ENCODE data around the gene UBE3D.
"Not testable (repeated sequence)": the region's sequence is repeated elsewhere in the genome, so short reads cannot be mapped to it uniquely, and the experiment has no call there.

Gene UBE3D

DNA sequence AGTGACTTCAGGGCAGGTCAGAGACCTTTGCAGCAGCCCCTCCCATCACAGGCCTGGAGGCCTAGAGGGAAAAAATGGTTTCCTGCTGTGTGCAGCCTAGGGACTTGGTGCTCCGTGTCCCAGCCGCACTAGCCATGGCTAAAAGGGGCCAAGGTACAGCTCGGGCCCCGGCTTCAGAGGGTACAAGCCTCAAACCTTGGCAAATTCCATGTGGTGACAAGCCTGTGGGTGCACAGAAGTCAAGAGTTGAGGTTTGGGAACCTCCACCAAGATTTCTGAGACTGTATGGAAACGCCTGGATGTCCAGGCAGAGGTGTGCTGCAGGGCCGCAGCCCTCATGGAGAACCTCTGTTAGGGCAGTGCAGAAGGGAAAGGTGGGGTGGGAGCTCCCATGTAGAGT is 34.0 kb downstream of the UBE3D start:
- no peak for DNase-seq (ENCODE audit: low read depth)
- TF ChIP-seq POLR2A (IDR thresholded peaks at IDR 0.05; ENCODE audit: extremely low read depth, insufficient read length), result no peak
- TF ChIP-seq, protein P1, sequence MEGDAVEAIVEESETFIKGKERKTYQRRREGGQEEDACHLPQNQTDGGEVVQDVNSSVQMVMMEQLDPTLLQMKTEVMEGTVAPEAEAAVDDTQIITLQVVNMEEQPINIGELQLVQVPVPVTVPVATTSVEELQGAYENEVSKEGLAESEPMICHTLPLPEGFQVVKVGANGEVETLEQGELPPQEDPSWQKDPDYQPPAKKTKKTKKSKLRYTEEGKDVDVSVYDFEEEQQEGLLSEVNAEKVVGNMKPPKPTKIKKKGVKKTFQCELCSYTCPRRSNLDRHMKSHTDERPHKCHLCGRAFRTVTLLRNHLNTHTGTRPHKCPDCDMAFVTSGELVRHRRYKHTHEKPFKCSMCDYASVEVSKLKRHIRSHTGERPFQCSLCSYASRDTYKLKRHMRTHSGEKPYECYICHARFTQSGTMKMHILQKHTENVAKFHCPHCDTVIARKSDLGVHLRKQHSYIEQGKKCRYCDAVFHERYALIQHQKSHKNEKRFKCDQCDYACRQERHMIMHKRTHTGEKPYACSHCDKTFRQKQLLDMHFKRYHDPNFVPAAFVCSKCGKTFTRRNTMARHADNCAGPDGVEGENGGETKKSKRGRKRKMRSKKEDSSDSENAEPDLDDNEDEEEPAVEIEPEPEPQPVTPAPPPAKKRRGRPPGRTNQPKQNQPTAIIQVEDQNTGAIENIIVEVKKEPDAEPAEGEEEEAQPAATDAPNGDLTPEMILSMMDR (IDR thresholded peaks at IDR 0.05; ENCODE audit: low read depth, low read length), result no peak
- no peak overlapping the region for H3K4me3 ChIP-seq (ENCODE audit: low read depth, low read length)

DNA sequence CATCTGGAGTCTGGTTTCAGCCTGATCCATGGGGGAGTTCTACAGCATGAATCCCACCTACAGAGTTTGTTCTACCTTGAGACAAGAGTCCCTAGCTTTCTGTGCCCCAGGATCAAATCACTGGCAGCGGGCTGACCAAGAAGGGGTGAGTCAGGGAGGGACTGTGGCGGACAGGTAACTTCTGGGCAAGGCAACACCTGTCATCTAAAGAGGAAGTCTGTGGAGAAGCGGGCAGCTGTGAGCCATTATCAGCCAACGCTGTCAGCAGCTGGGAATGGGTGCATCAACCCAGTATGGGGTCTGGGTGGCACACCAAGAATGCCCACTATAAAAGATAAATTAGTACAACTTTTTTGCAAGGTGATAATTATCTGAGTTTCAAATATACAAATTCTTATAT is 45.9 kb downstream of the UBE3D start:
- DNase-seq (ENCODE audit: low read depth), result no peak
- no peak overlapping the region for H3K4me3 ChIP-seq (ENCODE audit: low read depth, low read length)
- TF ChIP-seq POLR2A (IDR thresholded peaks at IDR 0.05; ENCODE audit: extremely low read depth, insufficient read length), result no peak
- no peak for TF ChIP-seq MYC (IDR thresholded peaks at IDR 0.05; ENCODE audit: low read depth, low read length)

DNA sequence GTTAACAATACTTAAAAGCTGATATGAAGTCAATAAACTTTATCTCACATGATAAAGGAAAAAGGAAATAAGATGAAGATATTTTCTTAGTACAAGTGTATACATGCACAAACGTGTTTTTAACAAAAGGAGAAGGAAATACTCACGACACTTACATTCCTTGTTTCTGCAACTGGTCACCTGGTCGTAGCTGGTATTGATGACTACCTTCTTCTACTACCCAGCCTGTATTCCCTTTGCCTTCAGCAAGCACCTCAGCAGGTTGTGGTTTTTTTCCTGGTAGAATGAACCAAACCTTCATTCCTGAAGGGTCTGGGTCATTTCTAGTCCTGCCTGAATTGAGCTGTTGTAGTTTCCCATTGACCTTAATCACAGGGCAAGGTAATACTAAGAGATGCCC is 54.5 kb downstream of the UBE3D start:
- not testable (repeated sequence) for DNase-seq (ENCODE audit: low read depth); H3K4me3 ChIP-seq (ENCODE audit: low read depth, low read length)

DNA sequence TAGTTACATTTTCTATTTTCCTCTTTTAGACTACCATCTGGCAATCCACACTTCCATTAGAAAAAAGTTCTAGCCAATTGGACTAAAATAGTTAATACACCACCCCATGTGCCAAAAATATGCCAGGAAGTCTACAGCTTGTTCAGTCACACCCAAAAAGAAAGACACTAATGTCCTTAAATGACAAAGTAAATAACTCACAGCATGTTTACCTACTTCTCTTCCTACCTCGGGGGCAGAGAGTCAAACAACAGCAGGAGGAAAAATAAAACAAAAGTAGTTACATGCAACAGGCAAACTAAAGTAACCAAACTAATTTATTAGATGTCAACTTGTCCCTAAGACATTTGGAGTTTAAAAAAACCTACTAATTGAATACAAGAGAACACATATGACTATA is 57.0 kb downstream of the UBE3D start:
- no peak for DNase-seq (ENCODE audit: low read depth)
- no peak overlapping the region for H3K4me3 ChIP-seq (ENCODE audit: low read depth, low read length)
- TF ChIP-seq, protein P1 (IDR thresholded peaks at IDR 0.05; ENCODE audit: low read depth, low read length), result no peak
- TF ChIP-seq MYC (IDR thresholded peaks at IDR 0.05; ENCODE audit: low read depth, low read length) (no peak), POLR2A (IDR thresholded peaks at IDR 0.05; ENCODE audit: extremely low read depth, insufficient read length) (no peak)
- TF ChIP-seq, protein P2, sequence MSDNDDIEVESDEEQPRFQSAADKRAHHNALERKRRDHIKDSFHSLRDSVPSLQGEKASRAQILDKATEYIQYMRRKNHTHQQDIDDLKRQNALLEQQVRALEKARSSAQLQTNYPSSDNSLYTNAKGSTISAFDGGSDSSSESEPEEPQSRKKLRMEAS (IDR thresholded peaks at IDR 0.05; ENCODE audit: low read depth, low read length), result no peak

DNA sequence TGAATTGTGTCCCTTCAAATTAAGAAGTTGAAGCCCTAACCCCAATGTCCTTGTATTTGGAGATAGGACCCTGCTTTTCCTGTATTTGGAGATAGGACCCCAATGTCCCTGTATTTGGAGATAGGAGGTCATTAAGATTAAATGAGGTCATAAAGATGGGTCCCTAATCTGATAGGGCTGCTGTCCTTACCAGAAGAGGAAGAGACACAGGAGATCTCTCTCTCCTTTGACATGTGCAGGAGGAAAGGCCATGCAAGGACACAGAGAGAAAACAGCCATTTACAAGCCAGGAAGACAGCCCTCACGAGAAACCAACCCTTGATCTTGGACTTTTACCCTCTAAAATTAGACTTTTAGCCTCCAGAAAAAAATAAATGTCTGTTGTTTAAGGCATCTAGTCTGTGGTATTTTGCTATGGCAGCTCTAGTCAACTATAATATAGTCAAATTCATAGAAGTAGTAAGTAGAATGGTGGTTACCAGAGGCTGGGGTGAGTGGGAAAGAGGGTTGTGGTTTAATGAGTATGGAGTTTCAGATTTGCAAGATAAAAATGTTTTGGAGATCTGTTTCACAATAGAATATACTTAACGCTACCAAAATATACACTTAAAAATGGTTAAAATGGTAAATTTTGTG is 59.3 kb downstream of the UBE3D start:
- TF ChIP-seq, protein P1 (IDR thresholded peaks at IDR 0.05; ENCODE audit: low read depth, low read length), result no peak
- TF ChIP-seq POLR2A (IDR thresholded peaks at IDR 0.05; ENCODE audit: extremely low read depth, insufficient read length) (no peak), MYC (IDR thresholded peaks at IDR 0.05; ENCODE audit: low read depth, low read length) (no peak)
- TF ChIP-seq, protein P2 (IDR thresholded peaks at IDR 0.05; ENCODE audit: low read depth, low read length), result no peak
- no peak overlapping the region for H3K4me3 ChIP-seq (ENCODE audit: low read depth, low read length)
- peak; percentile 3 for DNase-seq (ENCODE audit: low read depth)

DNA sequence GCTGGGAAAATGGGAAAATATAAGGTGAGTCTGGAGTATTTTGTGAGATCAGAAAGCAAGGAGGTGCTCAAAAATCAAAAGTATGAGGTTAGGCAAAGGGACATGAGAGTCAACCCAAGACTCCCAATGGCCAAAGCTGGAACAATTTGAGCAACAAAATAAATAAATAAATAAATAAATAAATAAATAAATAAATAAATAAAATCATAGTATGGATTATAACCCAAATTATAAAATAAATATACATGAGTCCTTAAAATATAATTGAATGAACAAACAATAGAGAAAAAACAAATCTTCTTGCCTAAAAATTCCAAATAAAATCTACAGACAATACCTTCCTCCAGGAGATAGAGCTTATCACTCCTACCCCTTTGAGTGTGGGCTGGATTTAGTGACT is 69.5 kb downstream of the UBE3D start:
- TF ChIP-seq, protein P2 (IDR thresholded peaks at IDR 0.05; ENCODE audit: low read depth, low read length), result no peak
- TF ChIP-seq MYC (IDR thresholded peaks at IDR 0.05; ENCODE audit: low read depth, low read length) (no peak), POLR2A (IDR thresholded peaks at IDR 0.05; ENCODE audit: extremely low read depth, insufficient read length) (no peak)
- TF ChIP-seq, protein P1 (IDR thresholded peaks at IDR 0.05; ENCODE audit: low read depth, low read length), result no peak
- no peak for DNase-seq (ENCODE audit: low read depth)
- no peak overlapping the region for H3K4me3 ChIP-seq (ENCODE audit: low read depth, low read length)

DNA sequence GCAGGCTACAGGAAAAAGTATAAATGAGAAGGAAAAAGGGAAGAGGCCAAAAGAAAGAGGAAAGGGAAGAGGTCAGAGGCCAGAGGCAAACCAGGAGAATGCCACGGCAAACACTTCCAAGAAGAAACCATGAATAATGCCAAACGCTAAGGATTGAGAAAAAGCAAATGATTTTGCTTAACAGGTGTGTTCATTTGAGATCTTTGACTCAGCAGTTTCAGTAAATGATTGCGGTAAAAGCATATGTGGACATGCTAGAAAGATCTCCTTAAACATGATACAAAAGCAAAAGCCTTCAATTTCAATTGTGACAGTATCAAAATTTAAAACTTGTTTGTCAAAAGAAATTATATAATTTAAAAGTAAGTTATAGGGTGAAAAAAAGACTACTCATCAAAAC is 70.6 kb downstream of the UBE3D start:
- no peak for DNase-seq (ENCODE audit: low read depth)
- H3K4me3 ChIP-seq (ENCODE audit: low read depth, low read length), result no peak overlapping the region
- TF ChIP-seq MYC (IDR thresholded peaks at IDR 0.05; ENCODE audit: low read depth, low read length) (no peak), POLR2A (IDR thresholded peaks at IDR 0.05; ENCODE audit: extremely low read depth, insufficient read length) (no peak)
- TF ChIP-seq, protein P2 (IDR thresholded peaks at IDR 0.05; ENCODE audit: low read depth, low read length), result no peak
- TF ChIP-seq, protein P1 (IDR thresholded peaks at IDR 0.05; ENCODE audit: low read depth, low read length), result no peak
